HG03064 (cell line): ENCODE results near the gene ARHGAP25.

ENCODE experiments used
- ATAC-seq: cut with Tn5 transposase; IDR thresholded peaks from one replicate; pipeline ENCODE4 v1.9.1; 2021; ENCODE audit warnings: low read depth; ENCODE audit not compliant: unreplicated experiment

ARHGAP25 gene

DNA sequence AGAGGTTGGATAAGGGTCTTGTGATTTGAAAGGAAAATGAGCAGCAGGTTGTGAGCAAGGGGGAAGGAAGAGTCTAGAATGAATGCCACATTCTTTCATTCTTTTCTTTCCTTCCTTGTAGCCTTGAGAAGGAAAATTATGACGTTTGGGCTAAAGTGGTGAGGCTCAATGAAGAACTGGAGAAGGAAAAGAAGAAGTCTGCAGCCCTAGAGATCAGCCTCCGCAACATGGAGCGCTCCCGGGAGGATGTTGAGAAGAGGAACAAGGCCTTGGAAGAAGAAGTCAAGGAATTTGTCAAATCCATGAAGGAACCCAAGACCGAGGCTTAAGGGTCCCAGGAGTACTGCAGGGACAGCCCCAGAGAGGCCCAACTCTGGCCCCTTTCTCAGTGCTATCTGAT is 91.3 kb downstream of the ARHGAP25 start:
- ATAC-seq, result no peak

DNA sequence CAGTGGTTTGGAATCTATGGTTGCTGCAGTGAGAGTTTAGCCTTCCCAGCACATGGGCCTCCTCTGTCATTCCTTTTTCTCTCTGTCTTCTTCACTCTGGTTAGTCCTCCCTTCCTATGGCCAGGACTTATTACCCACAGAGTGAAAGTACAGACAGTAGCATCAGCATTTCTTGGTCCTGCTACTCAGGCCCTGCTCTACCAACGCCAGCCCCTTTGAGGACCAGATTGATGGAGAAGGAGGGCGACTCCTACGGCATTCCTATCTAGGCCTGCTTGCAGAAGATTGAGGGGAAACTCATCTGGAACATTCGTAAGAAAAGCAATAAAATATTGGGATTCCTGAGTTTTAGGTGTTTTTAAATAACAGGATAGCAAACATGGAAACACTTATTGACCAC is 93.1 kb downstream of the ARHGAP25 start:
- ATAC-seq, result no peak

DNA sequence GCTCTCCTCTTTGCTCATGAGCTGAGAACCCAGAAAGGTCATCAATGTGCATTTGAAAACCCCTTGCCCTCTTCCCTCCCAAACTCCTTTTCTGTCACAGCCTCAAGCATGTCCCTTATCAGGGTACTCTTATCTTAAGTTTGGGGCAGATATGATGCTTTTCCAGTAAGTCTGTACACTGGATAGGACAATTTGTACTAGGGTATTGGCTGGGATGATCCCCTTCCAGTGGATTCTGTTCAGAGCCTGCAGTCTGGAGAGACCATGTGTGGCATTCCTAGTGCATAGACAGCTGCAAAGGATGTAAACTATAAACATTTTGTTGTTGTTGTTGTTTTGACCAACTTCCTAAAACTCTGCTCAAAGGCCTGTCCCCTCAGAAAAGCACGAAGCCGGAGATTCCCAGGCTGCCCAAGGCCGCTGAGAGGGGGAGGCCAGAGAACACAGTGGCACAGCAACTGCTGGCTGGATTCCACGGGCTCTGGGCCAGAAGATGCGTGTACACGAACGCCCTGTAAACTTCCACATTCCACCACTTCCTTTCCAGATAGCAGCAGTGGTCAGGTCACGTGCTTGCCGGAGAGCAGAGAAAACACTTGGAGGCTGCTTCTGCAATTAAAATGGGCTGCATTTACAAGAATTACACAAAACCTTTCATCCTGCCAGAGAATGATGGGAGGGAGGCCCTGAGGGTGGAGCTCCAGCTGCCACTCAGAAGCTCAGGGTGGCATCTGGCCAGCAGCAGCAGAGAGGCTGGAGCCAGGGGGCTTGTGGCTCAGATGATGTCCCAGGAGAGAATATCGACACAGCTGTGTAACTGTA is 94.5 kb downstream of the ARHGAP25 start:
- ATAC-seq, result no peak

DNA sequence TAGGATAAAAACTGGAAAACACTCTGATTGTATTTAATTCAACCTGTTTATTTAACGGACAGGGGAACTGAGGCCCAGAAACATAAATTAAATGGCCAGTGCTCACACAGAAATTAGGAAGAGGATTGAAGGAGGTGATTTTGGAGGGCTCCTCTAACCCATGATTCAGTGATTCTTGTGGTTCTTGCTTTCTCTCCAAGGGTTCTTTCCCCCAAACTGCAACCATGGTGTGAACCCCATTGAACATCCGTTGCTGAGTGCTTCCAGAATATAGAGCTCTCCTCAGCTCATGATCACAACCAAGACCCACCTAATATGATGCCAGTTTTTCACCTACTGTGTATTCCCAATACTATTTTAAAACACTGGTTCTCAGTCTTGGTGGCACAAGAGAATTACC is 95.1 kb downstream of the ARHGAP25 start:
- ATAC-seq, result no peak

- ATAC-seq, result no peak
Measured at GRCh38 chr2:68831686-68832232, 97.1 kb downstream of the ARHGAP25 start.

DNA sequence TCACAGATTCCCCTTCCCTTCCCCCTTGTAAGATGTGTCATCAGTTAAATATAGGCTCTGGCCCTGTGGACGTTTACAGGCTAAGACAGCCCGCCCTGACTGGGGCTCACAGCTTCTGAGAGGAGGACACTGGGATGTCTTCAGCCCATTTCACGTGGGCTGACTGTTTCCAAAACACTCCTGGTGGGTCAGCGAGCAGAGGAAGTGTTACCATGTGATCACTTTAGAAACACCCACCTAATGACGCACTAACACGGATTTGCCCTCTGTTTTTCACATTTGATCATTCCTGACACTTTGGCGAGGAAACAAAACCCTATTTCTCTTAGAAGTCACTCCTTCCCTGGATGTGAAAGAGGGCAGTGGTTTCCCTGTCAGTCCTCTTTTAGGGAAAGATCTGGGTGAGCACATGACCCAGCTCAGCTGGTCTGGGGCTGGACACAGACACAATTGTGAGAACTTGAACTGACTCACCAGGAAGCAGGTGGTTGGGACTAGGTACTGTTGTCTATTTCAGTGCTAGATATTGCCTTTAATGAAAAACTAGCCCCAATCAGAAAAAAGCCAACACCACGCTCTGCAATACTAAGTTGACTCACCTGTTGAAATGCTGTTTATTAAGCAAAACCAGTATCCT is 97.7 kb downstream of the ARHGAP25 start:
- peak; percentile 68 for ATAC-seq

DNA sequence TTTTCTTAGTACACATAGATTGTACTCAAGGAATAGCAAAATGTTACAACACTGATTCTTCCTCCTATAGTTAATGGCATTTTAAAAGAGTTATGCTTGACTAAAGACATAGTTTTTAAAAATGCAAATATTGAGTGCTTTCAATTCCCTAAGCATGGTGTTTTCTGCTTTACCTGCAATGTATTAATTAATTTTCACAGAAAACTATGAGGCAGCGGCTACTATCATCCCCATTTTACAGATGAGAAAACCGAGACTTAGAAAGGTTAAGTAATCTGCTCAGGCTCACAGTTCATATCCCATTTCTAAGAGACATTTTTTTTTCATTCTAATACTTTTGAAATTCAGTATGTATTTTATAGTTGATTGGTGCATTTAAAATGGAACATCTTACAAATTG is 98.6 kb downstream of the ARHGAP25 start:
- no peak for ATAC-seq

GRCh38 chr2:68834737-68835376 is 100.2 kb downstream of the ARHGAP25 start:
- ATAC-seq, result no peak

- no peak for ATAC-seq
Measured at GRCh38 chr2:68835621-68836020, 101.0 kb downstream of the ARHGAP25 start.

- ATAC-seq, result no peak
Measured at GRCh38 chr2:68837164-68837860, 102.7 kb downstream of the ARHGAP25 start.

DNA sequence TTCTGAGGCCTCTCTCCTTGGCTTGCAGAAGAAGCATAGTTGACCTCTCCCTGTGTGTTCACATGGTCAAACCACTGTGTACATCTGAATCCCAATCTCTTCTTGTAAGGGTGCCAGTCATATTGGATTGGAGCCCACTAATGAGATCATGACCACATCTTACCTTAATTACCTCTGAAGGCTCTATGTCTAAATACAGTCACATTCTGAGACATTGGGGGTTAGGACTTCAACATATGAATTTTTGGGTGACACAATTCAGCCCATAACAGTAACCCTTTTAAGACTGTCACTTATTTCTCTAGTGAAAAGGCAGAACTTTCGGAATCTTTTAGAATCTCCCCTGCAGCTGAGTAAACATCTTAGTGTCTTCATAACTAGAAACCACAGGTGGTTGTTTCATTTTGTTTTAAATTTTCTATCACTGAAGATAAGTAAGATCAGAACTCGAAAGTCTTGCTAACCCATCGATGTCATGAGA is 103.3 kb downstream of the ARHGAP25 start:
- ATAC-seq, result no peak

GRCh38 chr2:68838641-68839040 is 104.0 kb downstream of the ARHGAP25 start:
- no peak for ATAC-seq

GRCh38 chr2:68839260-68839833 is 104.7 kb downstream of the ARHGAP25 start:
- ATAC-seq, result no peak

- ATAC-seq, result no peak
Measured at GRCh38 chr2:68845043-68845442, 110.4 kb downstream of the ARHGAP25 start.

DNA sequence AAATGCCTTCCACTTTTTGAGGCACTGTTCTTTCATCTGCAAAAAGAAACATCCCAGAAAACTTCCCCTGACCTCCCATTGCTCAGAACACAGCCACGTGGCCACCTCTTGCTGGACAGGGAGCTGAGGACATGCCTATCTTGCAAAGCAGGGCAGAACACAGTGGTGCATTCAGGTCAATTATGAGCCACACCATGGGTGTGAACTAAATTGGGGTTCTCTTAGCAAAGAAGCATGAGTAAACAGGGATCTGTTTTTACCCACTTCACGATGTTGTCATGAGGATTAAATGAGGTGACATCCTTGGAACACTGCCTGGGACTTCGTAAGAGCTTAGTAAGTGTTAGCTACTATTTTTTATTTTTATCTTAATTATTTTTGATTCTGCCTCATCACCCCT is 111.5 kb downstream of the ARHGAP25 start:
- ATAC-seq, result no peak

DNA sequence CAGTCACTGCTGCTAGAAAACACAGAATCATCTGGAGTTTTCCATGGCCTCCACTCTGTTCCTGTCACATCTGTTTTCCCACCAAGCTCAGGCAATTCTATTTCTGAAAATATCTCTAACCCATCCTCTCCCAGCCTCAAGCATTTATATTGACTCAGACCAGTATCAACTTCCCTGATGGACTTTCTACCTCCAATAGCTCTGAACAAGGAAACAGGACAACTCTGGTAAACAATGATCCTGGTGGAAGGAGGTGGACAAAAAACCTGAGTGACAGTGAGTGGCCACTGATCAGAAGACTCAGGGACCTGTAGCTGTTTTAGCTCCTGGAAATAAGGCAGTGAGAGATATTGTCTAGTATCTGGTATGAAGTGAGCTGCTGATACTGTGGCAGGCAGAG is 113.1 kb downstream of the ARHGAP25 start:
- no peak for ATAC-seq

GRCh38 chr2:68849579-68850030 is 115.0 kb downstream of the ARHGAP25 start:
- no peak for ATAC-seq

DNA sequence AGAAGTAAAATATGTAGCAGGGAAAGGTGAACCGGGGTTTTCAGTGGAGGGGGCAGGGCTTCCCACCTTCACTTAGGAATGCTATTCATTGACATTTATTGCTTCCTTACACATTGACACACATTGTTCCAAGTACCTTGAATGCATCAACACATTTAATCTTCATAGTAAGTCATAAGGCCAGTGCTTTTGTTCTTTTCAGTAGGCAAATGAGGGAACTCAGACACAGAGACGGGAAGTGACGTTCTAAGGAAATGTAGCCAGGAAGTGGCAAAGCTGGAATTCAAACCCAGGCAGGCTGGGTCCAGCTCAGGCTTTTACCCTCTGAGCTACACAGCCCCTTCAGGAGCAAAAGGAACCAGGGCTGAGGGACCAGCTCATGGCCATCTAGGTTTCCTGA is 115.9 kb downstream of the ARHGAP25 start:
- no peak for ATAC-seq

DNA sequence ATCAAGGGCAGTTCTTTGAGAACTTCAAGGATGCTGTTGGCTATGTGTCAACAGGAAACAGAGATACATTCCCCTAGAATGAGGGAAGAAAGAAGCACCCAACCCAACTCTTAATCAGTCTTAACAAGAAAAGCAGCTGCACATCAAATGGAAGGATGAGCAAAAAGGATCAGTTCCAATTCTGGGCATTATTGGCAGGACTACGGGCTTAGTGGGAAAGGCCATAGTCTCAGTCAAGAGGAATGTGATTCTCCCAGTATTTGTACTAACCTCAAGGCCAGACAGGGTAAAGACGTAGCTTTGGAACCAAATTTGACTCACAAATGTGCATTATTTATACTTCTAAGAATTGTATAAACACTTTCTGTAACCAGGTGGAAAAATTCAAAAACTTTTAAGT is 118.4 kb downstream of the ARHGAP25 start:
- no peak for ATAC-seq

- ATAC-seq, result no peak
Measured at GRCh38 chr2:68853915-68854314, 119.3 kb downstream of the ARHGAP25 start.
